C4-2B (cell line): ENCODE results near the gene AIFM2.

Experiments used
- CTCF ChIP-seq: fragments of 450-650 bp; conservative IDR thresholded peaks from 2 replicates; pipeline ENCODE4 v1.5.1; 2017; ENCODE audit warnings: mild to moderate bottlenecking
- ZFX ChIP-seq: fragments of 450-650 bp; IDR thresholded peaks from 2 replicates; pipeline ENCODE4 v1.6.1; 2017

DNA sequence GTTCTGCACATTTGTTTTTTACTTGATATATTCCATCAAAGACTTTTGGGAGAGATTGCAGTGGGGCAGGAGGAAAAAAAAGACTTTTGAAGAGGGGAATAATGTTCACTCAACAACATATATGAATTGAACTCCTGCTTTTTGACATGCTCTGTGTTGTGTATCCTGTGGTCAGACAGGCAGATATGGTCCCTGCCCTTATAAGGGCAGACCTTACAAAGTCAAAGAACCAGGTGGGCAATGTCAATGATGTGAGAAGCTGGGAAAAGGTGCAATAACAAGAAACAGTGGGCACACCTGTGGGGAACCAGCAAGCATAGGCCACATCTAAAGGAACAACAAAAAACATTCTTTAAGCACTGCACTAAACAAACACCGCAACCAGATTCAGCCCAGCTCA, 8.2 kb downstream of the AIFM2 start:
- TF ChIP-seq CTCF (no peak), ZFX (no peak)
